ENCODE measurements around the gene MOB3B.

MOB3B gene

DNA sequence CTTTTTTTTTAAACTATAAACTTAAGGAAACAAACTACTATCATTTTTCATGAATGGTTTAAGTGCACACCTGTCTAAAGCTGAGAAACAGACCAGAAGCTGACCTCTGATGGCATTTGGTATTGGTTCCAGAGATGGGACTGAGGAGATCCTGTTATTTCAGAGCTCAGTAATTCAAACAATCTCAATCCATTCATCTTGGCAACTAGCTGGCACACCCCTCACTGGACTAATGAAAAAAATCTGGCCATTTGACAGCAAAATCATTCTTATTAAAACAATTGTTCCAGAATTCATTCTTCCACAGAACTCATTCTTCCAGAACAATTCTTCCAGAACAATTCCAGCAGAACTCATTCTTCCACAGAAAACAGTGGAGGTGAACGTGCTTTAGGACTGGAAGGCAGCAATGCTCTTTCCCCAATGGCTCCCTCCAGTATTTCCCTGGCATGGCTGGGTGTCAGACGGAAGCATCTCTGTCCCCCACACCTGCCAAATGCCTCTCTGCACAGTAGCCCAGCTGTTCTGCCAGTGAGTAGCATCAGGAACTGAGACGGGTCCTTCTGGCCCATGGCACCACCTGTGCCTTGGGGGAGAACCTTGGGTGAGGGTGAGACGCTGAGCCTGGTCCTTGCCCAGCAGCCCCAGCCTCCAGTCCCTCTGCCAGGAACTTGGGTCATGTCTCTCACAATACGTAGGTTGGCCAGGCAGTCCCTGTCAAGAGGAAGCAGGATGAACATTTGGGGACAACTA is 145.2 kb downstream of the MOB3B start:
- Mint-ChIP-seq H3K9me3 (ENCODE audit: low read depth) (no peaks in the 10 kb centered on the region), H3K4me3 (no peak overlapping the region), H3K27me3 (no peaks in the 10 kb centered on the region), H3K27ac (no peak overlapping the region), H3K4me1 (ENCODE audit: low read depth) (no peaks in the 10 kb centered on the region), H3K36me3 (no peaks in the 10 kb centered on the region)

DNA sequence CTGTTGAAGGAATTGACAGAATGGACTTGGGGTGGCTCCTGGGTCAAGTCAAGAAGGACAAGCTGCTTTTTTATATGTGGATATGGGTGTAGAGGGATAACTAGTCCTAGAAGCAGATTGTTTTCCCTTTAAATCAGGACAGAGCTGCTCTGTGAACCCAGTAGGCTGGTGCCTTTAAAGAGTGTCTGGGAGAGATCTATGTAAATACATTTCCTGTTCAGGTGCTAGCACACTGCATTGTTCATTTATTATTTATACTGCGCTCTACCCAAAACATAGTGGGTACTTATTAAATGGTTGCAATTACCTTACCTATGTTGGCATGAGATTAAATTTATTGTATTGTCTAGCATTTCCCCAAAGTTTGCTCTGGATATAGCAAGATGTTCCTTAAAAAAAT is 146.1 kb downstream of the MOB3B start:
- H3K27me3 Mint-ChIP-seq, result no peaks in the 10 kb centered on the region
- H3K4me3 Mint-ChIP-seq, result no peak overlapping the region
- H3K9me3 Mint-ChIP-seq (ENCODE audit: low read depth), result no peaks in the 10 kb centered on the region
- H3K4me1 Mint-ChIP-seq (ENCODE audit: low read depth), result peaks cover 2% of the 10 kb centered on the region
- H3K36me3 Mint-ChIP-seq, result no peaks in the 10 kb centered on the region
- no peak overlapping the region for H3K27ac Mint-ChIP-seq

DNA sequence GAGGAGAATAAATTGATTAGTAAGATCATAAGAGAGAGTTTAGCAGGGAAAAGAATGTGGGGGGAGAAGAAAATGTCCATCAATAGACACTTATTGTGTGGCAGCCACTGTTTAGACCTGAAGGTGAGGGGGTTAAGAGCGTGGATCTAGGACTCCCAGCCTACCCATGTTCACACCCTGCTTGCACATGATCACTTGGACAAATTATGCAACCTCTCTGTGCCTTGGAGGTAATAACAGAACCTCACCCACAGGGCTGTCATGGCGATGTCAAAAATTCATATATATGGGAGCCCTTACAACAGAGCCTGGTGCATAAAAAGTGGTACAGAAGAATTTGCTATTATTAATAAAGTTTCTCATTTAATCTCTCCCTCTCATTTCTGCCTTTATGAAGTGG is 146.6 kb downstream of the MOB3B start:
- H3K36me3 Mint-ChIP-seq, result no peaks in the 10 kb centered on the region
- H3K27me3 Mint-ChIP-seq, result no peaks in the 10 kb centered on the region
- H3K27ac Mint-ChIP-seq, result no peak overlapping the region
- H3K4me1 Mint-ChIP-seq (ENCODE audit: low read depth), result peaks cover 2% of the 10 kb centered on the region
- no peaks in the 10 kb centered on the region for H3K9me3 Mint-ChIP-seq (ENCODE audit: low read depth)
- no peak overlapping the region for H3K4me3 Mint-ChIP-seq

DNA sequence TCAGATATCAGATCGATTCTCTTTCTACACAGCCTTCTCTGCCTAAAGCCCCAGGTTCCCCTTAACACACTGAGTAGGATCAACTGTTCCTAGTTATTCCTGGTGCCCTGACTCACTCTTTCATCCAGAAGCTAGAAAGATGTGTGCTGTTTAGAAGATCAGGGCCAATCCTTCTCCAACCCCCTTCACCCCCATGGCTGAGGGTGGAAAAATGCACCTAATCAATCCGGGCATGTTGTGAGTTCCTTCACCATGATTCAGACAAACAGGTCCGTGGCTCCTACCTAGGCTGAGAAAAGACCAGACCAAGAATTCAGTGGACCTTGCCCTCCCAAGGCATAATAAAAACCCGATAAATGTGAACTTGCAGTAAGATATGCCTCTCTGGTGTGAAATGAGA is 147.3 kb downstream of the MOB3B start:
- H3K27me3 Mint-ChIP-seq, result no peaks in the 10 kb centered on the region
- H3K27ac Mint-ChIP-seq, result no peak overlapping the region
- H3K9me3 Mint-ChIP-seq (ENCODE audit: low read depth), result no peaks in the 10 kb centered on the region
- H3K36me3 Mint-ChIP-seq, result no peaks in the 10 kb centered on the region
- H3K4me1 Mint-ChIP-seq (ENCODE audit: low read depth), result peaks cover 2% of the 10 kb centered on the region
- H3K4me3 Mint-ChIP-seq, result no peak overlapping the region

DNA sequence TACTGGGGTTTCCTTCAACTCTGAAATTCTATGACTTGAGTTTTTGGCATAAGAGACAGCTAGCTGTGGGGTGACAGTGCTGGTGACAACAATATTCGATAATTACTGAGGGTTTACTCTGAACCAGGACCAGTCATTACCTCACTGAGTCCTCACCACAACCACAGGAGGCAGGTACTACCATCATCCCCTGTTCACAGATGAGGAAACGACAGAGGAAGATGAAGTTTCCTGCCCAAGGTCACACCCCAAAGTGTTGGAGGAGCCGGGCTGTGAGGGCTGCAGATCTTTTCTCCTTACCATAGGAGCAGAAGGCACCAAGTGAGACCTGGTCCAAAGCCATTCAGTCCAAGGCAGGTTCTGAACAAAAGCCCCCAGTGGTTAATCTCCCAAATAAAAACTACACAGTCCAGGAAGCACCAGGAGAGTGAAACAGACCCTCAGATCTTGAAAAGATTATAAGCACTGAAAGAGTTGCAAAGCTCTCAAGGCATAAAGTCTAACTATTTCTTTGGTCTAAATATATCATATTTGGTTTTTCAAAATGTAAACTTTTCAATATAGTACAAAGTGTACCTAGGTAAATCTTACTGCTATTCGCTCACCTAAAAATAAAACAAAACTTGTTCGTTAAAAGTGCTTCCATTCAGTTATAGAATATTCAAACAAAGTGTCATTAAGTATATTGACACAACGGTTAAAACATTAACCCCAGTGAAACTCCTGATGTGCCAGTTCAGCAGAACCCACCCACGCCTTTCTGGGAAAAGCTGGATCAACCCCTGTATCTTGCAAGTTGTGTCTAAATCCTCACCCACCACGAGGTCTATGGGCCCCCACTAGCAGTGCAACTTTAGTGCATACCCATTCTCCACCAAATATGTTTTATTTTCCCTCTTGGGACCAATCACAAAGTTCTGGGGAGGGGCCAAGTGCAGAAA is 150.0 kb downstream of the MOB3B start:
- Mint-ChIP-seq H3K36me3 (no peaks in the 10 kb centered on the region), H3K9me3 (ENCODE audit: low read depth) (no peaks in the 10 kb centered on the region), H3K4me1 (ENCODE audit: low read depth) (peaks cover 2% of the 10 kb centered on the region), H3K27ac (no peak overlapping the region), H3K27me3 (no peaks in the 10 kb centered on the region), H3K4me3 (no peak overlapping the region)

DNA sequence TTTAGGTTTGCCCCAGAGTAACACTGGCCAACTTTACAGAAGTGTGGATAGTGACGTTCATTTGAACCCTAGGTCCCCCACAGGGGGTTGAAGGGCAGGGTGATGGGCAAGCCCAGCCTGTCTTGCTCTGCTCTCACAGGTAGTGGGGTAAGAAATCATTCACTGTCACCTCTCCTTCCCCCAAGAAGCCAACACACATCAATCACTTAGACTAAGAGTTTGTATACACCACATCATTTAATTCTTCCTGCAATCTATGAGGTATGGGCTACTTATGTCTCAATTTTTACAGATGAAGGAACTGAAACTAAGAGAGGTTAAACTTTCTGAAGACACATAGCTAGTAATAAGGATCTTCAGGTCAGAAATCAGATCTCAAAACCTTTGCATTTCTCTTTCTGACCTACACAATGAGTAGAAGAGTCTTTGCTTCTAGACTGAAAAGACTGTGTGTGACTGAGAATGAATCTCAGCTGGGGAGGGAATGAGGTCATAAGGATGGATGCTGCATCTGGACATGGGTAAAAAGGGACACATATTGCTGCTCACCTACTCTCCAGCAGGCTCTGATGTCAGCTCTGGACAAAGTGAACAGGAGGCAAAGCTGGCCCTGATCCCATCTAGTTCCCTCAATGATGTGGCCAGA is 151.7 kb downstream of the MOB3B start:
- Mint-ChIP-seq H3K36me3 (no peaks in the 10 kb centered on the region), H3K27ac (no peak overlapping the region), H3K9me3 (ENCODE audit: low read depth) (no peaks in the 10 kb centered on the region), H3K4me1 (ENCODE audit: low read depth) (peaks cover 2% of the 10 kb centered on the region), H3K27me3 (no peaks in the 10 kb centered on the region), H3K4me3 (no peak overlapping the region)

DNA sequence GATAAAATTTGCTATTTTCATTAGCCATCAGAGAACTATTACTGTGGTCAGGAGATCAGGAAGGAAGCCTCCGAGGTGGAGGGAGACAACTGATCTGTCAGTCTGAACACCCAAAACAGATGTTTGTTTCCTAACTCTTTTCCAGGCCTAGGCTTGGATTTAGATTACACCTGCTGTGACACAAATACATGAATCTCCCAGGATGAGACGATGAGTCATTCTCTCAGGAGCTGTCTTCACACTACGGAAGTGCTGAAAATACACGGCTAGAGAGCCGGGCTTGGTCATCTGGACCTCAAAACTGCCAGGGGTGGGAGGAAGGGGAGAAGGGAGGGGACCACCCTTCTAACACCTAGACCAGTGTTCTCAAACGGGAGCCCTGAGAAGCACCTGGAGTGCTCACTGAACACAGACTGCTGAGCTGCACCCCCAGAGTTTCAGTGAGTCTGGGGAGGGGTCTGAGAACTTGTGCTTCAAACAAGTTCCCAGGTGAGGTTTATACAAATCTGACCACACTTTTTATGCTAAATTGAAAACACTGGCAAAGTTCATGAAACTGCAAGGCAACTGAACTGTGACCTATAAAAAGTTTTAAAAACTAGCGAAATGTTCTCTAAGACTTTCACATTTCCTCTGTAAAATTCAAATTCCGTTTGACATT is 152.3 kb downstream of the MOB3B start:
- Mint-ChIP-seq H3K4me1 (ENCODE audit: low read depth) (peaks cover 2% of the 10 kb centered on the region), H3K9me3 (ENCODE audit: low read depth) (no peaks in the 10 kb centered on the region), H3K4me3 (no peak overlapping the region), H3K27me3 (no peaks in the 10 kb centered on the region), H3K27ac (no peak overlapping the region), H3K36me3 (peaks cover 2% of the 10 kb centered on the region)

DNA sequence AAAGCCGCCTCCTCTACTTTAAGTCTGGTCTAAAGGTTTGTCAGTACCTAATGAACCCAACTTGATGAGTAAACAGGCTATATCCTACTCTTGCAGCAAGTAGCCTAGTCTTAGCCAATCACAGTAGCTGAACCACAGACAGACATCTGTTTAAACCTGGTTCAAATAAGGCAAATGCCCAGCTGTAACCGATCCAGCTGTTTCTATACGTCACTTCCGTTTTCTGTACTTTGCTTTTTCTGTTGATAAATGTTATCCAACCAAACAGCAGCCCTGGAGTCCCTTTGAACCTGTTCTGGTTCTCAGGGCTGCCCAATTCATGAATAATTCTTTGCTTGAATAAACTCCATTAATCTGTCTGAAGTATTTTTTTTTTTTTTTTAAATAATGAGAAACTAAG is 155.8 kb downstream of the MOB3B start:
- H3K27me3 Mint-ChIP-seq, result peaks cover 3% of the 10 kb centered on the region
- H3K27ac Mint-ChIP-seq, result no peak overlapping the region
- no peaks in the 10 kb centered on the region for H3K4me1 Mint-ChIP-seq (ENCODE audit: low read depth)
- peaks cover 9% of the 10 kb centered on the region for H3K36me3 Mint-ChIP-seq
- H3K9me3 Mint-ChIP-seq (ENCODE audit: low read depth), result no peaks in the 10 kb centered on the region
- no peak overlapping the region for H3K4me3 Mint-ChIP-seq

DNA sequence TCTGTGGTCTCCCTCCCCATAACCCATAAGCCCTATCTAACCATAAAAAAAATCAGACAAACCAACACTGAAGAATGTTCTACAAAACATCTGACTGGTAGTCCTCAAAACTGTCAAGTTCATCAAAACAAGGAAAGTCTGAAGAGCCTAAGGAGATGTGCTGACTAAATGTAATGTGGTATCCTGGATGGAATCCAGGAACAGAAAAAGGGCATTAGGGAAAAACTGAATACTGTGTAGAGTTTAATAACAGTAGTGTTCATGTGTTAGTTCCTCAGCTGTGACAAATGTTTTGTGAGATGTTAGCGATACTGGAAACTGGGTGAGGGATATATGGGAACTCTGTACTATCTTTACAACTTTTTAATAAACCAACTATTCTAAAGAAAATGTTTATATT is 157.0 kb downstream of the MOB3B start:
- no peak overlapping the region for H3K27ac Mint-ChIP-seq
- H3K4me3 Mint-ChIP-seq, result no peak overlapping the region
- peaks cover 9% of the 10 kb centered on the region for H3K36me3 Mint-ChIP-seq
- peaks cover 7% of the 10 kb centered on the region for H3K27me3 Mint-ChIP-seq
- H3K9me3 Mint-ChIP-seq (ENCODE audit: low read depth), result no peaks in the 10 kb centered on the region
- peaks cover 2% of the 10 kb centered on the region for H3K4me1 Mint-ChIP-seq (ENCODE audit: low read depth)

DNA sequence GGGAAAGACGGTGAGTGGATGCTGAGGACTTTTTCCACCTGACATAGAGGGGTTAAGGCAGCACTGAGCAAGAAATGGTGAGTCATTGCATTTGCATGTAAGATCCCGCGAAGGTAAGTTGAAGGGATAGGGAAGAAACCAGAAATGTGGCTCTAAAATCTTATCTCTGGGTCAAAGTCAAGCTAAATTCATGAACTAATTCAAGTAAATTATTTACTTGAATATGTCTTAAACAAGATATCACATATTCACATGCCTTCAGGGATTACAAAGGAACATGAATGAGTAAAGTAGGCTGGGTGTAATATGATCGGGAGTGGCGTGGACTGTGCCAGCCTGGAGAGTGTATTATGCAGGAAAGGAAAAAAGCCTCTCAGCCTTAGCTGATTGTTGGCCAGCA is 158.2 kb downstream of the MOB3B start:
- no peak overlapping the region for H3K27ac Mint-ChIP-seq
- H3K9me3 Mint-ChIP-seq (ENCODE audit: low read depth), result no peaks in the 10 kb centered on the region
- H3K36me3 Mint-ChIP-seq, result peaks cover 9% of the 10 kb centered on the region
- H3K4me1 Mint-ChIP-seq (ENCODE audit: low read depth), result peaks cover 15% of the 10 kb centered on the region
- no peak overlapping the region for H3K4me3 Mint-ChIP-seq
- H3K27me3 Mint-ChIP-seq, result peaks cover 7% of the 10 kb centered on the region

DNA sequence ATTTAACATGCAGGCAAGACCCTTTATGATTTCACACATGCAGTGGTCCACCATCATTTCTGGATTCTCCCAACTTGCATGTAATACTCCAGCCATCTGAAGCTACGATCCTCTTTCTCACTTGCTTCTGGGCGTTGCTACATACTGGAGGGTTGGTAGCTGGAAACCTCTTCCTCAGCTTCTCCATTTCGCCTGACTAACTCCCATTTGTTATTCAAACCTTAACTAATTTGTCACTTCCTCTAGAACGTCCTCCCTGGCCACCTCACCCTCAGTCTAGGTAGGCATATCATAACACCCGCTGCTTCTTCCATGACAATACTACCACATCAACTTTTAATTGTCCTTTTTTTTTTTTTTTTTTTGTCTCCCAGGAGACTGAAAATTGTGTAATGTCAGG is 160.0 kb downstream of the MOB3B start:
- H3K4me1 Mint-ChIP-seq (ENCODE audit: low read depth), result peaks cover 27% of the 10 kb centered on the region
- peaks cover 7% of the 10 kb centered on the region for H3K27me3 Mint-ChIP-seq
- peaks cover 9% of the 10 kb centered on the region for H3K36me3 Mint-ChIP-seq
- no peak overlapping the region for H3K27ac Mint-ChIP-seq
- no peaks in the 10 kb centered on the region for H3K9me3 Mint-ChIP-seq (ENCODE audit: low read depth)
- no peak overlapping the region for H3K4me3 Mint-ChIP-seq

DNA sequence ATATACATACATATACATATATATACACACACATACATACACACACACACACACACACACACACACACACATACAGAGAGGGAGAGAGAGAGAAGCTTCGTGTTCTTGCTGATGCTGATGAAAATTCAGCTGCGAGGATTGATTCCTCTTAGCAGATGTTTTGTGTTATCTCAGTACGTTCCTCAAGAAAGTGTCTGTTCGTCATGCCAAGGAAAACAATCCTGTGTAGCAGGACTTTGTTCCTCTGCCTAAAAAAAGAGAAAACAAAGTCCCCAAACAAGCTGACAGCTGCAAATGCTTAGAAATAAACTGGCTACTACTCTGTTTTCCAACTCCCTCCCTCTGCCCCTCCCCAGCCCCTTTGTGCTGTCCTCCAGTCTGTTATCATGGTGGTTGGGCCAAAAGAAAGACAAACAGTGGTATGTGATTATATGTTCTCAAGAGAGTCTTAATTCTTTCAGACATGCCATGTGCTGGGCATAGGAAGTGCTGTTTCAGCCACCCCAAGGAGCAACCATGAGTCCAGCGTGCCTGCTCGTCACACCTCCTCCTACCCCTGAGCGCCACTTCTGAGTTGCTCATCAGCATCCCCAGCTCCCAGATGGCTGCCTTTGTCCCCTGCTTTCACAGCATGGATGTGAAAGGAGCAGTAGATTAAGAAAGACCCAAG is 161.2 kb downstream of the MOB3B start:
- H3K27me3 Mint-ChIP-seq, result peaks cover 7% of the 10 kb centered on the region
- H3K27ac Mint-ChIP-seq, result no peak overlapping the region
- peaks cover 9% of the 10 kb centered on the region for H3K36me3 Mint-ChIP-seq
- H3K4me1 Mint-ChIP-seq (ENCODE audit: low read depth), result peaks cover 27% of the 10 kb centered on the region
- H3K9me3 Mint-ChIP-seq (ENCODE audit: low read depth), result no peaks in the 10 kb centered on the region
- no peak overlapping the region for H3K4me3 Mint-ChIP-seq

DNA sequence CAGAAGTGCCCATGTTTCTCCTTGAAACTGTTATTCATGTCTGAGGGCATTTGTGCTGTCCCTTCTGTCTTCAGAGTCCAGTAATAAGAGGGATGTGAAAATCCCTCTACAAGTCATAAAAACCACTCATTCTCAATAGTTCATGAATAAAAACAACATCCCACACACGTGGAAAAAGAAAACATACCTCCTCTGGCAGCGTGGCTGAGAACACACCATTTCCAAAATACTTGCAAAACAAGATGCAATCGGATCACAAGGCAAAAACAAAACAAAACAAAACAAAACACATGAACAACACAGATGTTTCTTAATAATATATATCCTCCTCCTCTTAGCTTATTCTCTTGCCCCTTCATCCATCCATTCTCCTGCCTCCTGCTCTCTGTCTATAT is 161.7 kb downstream of the MOB3B start:
- Mint-ChIP-seq H3K27ac (no peak overlapping the region), H3K36me3 (peaks cover 9% of the 10 kb centered on the region), H3K27me3 (peaks cover 7% of the 10 kb centered on the region), H3K9me3 (ENCODE audit: low read depth) (no peaks in the 10 kb centered on the region), H3K4me1 (ENCODE audit: low read depth) (peaks cover 27% of the 10 kb centered on the region), H3K4me3 (no peak overlapping the region)

DNA sequence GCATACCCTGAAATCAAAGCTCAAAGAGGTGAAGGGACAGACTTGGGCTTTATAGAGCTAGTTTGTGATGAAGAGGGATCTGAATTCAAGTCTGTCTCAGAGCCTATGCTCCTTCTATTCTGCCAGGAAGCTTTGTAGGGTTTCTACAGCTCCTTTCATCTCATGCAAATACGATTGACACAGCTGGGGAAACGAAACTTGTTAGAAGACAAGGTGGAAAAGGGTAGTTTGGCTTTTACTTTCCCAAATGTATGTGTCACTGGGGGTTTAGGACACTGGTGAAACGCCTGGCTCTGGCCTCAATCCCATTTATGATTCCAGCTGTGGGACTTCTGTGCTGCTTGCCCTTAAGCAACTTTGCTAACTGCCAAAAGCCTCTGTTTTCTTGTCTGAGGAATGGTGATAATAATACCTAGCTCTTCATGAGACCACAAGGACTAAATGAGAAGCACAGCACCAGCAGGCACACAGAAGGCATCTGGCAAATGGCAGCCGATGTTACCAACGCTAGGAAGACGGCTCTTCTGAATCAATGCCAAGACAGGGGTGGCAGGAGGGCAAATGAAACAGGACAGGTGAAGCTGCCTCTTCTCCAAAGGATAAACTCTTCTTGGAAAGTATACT is 162.3 kb downstream of the MOB3B start:
- peaks cover 7% of the 10 kb centered on the region for H3K27me3 Mint-ChIP-seq
- peak overlapping the region; percentile 59 for H3K4me3 Mint-ChIP-seq
- H3K36me3 Mint-ChIP-seq, result peaks cover 7% of the 10 kb centered on the region
- no peak overlapping the region for H3K27ac Mint-ChIP-seq
- peaks cover 27% of the 10 kb centered on the region for H3K4me1 Mint-ChIP-seq (ENCODE audit: low read depth)
- no peaks in the 10 kb centered on the region for H3K9me3 Mint-ChIP-seq (ENCODE audit: low read depth)
